ENCODE data around the gene PLS3.
"Not testable (repeated sequence)": the region's sequence is repeated elsewhere in the genome, so short reads cannot be mapped to it uniquely, and the experiment has no call there.

Gene PLS3

GRCh38 chrX:115616943-115617563 is 56.1 kb downstream of the PLS3 start:
- DNase-seq, result no peak

- DNase-seq, result no peak
These were observed 61.6 kb downstream of the PLS3 start for GRCh38 chrX:115622534-115622933.

- DNase-seq, result no peak
These were observed 63.9 kb downstream of the PLS3 start for GRCh38 chrX:115624916-115625315.

- no peak for DNase-seq
These were observed 64.8 kb downstream of the PLS3 start for GRCh38 chrX:115625572-115626301.

GRCh38 chrX:115630204-115630603 is 69.2 kb downstream of the PLS3 start:
- no peak for DNase-seq

GRCh38 chrX:115632455-115632854 is 71.5 kb downstream of the PLS3 start:
- DNase-seq, result no peak

- not testable (repeated sequence) for DNase-seq
These were observed 72.4 kb downstream of the PLS3 start for GRCh38 chrX:115633397-115633796.

- DNase-seq, result no peak
These were observed 78.4 kb downstream of the PLS3 start for GRCh38 chrX:115639334-115639880.

GRCh38 chrX:115642311-115642710 is 81.3 kb downstream of the PLS3 start:
- DNase-seq, result no peak

- peak; percentile 37 for DNase-seq
These were observed 82.0 kb downstream of the PLS3 start for GRCh38 chrX:115642895-115643530.

- DNase-seq, result not testable (repeated sequence)
These were observed 83.4 kb downstream of the PLS3 start for GRCh38 chrX:115644397-115644796.

GRCh38 chrX:115649461-115650063 is 88.6 kb downstream of the PLS3 start:
- DNase-seq, result no peak

GRCh38 chrX:115650449-115650848 is 89.5 kb downstream of the PLS3 start:
- no peak for DNase-seq

GRCh38 chrX:115650916-115651315 is 89.9 kb downstream of the PLS3 start:
- peak; percentile 26 for DNase-seq

GRCh38 chrX:115652221-115652620 is 91.2 kb downstream of the PLS3 start:
- no peak for DNase-seq

- no peak for DNase-seq
These were observed 104.1 kb downstream of the PLS3 start for GRCh38 chrX:115665122-115665521.

- no peak for DNase-seq
These were observed 118.5 kb downstream of the PLS3 start for GRCh38 chrX:115679460-115679859.

- no peak for DNase-seq
These were observed 126.6 kb downstream of the PLS3 start for GRCh38 chrX:115687595-115687994.

- no peak for DNase-seq
These were observed 129.0 kb downstream of the PLS3 start for GRCh38 chrX:115689931-115690330.

GRCh38 chrX:115690511-115691216 is 129.7 kb downstream of the PLS3 start:
- peak; percentile 49 for DNase-seq

GRCh38 chrX:115693476-115693875 is 132.5 kb downstream of the PLS3 start:
- DNase-seq, result no peak

GRCh38 chrX:115694028-115694427 is 133.1 kb downstream of the PLS3 start:
- no peak for DNase-seq

GRCh38 chrX:115696039-115696438 is 135.1 kb downstream of the PLS3 start:
- no peak for DNase-seq
